Prostate gland (tissue), 2 donors: ENCODE data around the gene PPP4R2.

Experiments used
- CTCF ChIP-seq, 4 experiments: fragments of 200-600 bp in 2 of 4; fragments of 450-650 bp in 2 of 4; sonication (generic) in 2 of 4; IDR thresholded peaks; 1 replicate in 3 of 4; 2 replicates in 1 of 4; pipeline ENCODE4 v1.5.1; 2016 to 2019; ENCODE audit warnings: antibody characterized with exemption in 4 of 4, mild to moderate bottlenecking in 2 of 4, moderate library complexity in 2 of 4
- POLR2A ChIP-seq: fragments of 450-650 bp; IDR thresholded peaks from one replicate; pipeline ENCODE4 v1.6.1; 2016; ENCODE audit warnings: antibody characterized with exemption, mild to moderate bottlenecking
- POLR2AphosphoS5 ChIP-seq: sonication (generic); formaldehyde crosslinking; IDR thresholded peaks from one replicate; pipeline ENCODE4 v1.6.1; 2017; ENCODE audit warnings: antibody characterized with exemption

GRCh38 chr3:73045391-73045790 is 48.8 kb downstream of the PPP4R2 start:
- TF ChIP-seq POLR2A (no peak), CTCF (IDR thresholded peaks at IDR 0.05) (no peak), POLR2AphosphoS5 (no peak)
